Motor neuron (in vitro differentiated cells): ENCODE results near the gene CCDC63. TPM values are rescaled to one million over a fixed set of nuclear protein-coding genes. Genes with fewer than 3 reads are reported as not detected.

Experiments used
- ATAC-seq, 8 experiments: fragments of 200-7000 bp; cut with Tn5 transposase; replicated peaks in 6 of 8; 2 replicates each; pipeline ENCODE4 v1.8.0; 2021; ENCODE audit warnings: mild to moderate bottlenecking in 8 of 8, moderate library complexity in 8 of 8
- H3K27ac ChIP-seq, 2 donors: fragments of 250-450 bp; sonication (Bioruptor Pico); 2 replicates each; pipeline ENCODE4 v1.9.0; 2021; ENCODE audit warnings: antibody characterized with exemption in 2 of 2, mild to moderate bottlenecking in 2 of 2, moderate library complexity in 1 of 2
- H3K4me1 ChIP-seq, 2 donors: fragments of 250-450 bp; sonication (Bioruptor Pico); replicated peaks in 1 of 2; 2 replicates each; pipeline ENCODE4 v1.6.1; 2021; ENCODE audit warnings: antibody characterized with exemption in 2 of 2, mild to moderate bottlenecking in 2 of 2, moderate library complexity in 1 of 2
- H3K4me3 ChIP-seq, 5 donors: fragments of 250-450 bp; sonication (Bioruptor Pico); 2 replicates each; pipeline ENCODE4 v1.9.0; 2021; ENCODE audit warnings: antibody characterized with exemption in 5 of 5, mild to moderate bottlenecking in 5 of 5, moderate library complexity in 4 of 5
- WGBS, 10 experiments: fragments of 450-650 bp; shearing (Covaris generic); methylation state at CpG; one replicate each; pipeline ENCODE4 v1.0.0; 2022; 5-methylcytosine and 5-hydroxymethylcytosine counted together
- in situ Hi-C, 9 experiments: fragments of 400-800 bp; cut with MboI; loops; one replicate each; pipeline ENCODE4 v1.15.0; 2021; ENCODE audit warnings: low sequenced_read_pairs in 9 of 9, low pct_unique_long_range_greater_than_20kb in 2 of 9; ENCODE audit not compliant: unreplicated experiment in 9 of 9
- total RNA-seq, 8 experiments: library from RNA; unstranded; fragments of 300-600 nt; gene quantifications; 2 replicates each; pipeline versions ENCODE4 v1.2.3 to v1.2.4, GENCODE V29; 2022

CCDC63 gene
- total RNA-seq, 8 experiments from 2014 or later = 0.11 TPM; not detected in 7

GRCh38 chr12:110819646-110820045 is 27.1 kb upstream of the CCDC63 start:
- Histone ChIP-seq H3K4me3 (no peak overlapping the region), H3K27ac (no peak overlapping the region), H3K4me1 (peaks cover 0 to 10% of the 10 kb centered on the region in 2 donors)
- in situ Hi-C loops = no loop called here
- 50 to 100% (median 87%) methylated on average over 2 to 5 of the region's 5 CpGs; no CpG with 5 or more reads in 1 of the 10 experiments for WGBS, 10 experiments
- no peak for ATAC-seq

GRCh38 chr12:110821917-110822316 is 24.9 kb upstream of the CCDC63 start:
- in situ Hi-C loops = no loop called here
- no peak overlapping the region for H3K27ac ChIP-seq
- H3K4me1 ChIP-seq = peaks cover 0 to 7% of the 10 kb centered on the region in 2 donors
- 60 to 77% (median 60%) methylated on average over 1 to 2 of the region's 3 CpGs; no CpG with 5 or more reads in 6 of the 10 experiments for WGBS, 10 experiments
- no peak overlapping the region for H3K4me3 ChIP-seq
- peak in 2 of 8 experiments; percentile 22 to 41 for ATAC-seq

GRCh38 chr12:110822821-110823415 is 23.9 kb upstream of the CCDC63 start:
- ATAC-seq = no peak
- in situ Hi-C loops = no loop called here
- 38 to 90% (median 80%) methylated on average over 1 to 9 of the region's 10 CpGs; no CpG with 5 or more reads in 1 of the 10 experiments for WGBS, 10 experiments
- Histone ChIP-seq H3K27ac (no peak overlapping the region), H3K4me3 (no peak overlapping the region), H3K4me1 (peaks cover 0 to 7% of the 10 kb centered on the region in 2 donors)

- no CpG with 5 or more reads among the region's 2 CpGs for WGBS, 10 experiments
- Histone ChIP-seq H3K27ac (no peak overlapping the region), H3K4me3 (no peak overlapping the region), H3K4me1 (peaks cover 0 to 7% of the 10 kb centered on the region in 2 donors)
- in situ Hi-C loops = no loop called here
- no peak for ATAC-seq
These were observed 22.4 kb upstream of the CCDC63 start for GRCh38 chr12:110824342-110824741.

GRCh38 chr12:110825530-110825929 is 21.3 kb upstream of the CCDC63 start:
- ATAC-seq = no peak
- Histone ChIP-seq H3K4me1 (peaks cover 0 to 7% of the 10 kb centered on the region in 2 donors), H3K27ac (no peak overlapping the region), H3K4me3 (no peak overlapping the region)
- WGBS, 10 experiments = 54 to 100% (median 63%) methylated on average over 1 to 3 of the region's 4 CpGs; no CpG with 5 or more reads in 2 of the 10 experiments
- in situ Hi-C loops = no loop called here

GRCh38 chr12:110826592-110827200 is 20.1 kb upstream of the CCDC63 start:
- H3K4me1 ChIP-seq = peaks cover 0 to 7% of the 10 kb centered on the region in 2 donors
- H3K27ac ChIP-seq = no peak overlapping the region
- peak; percentile 61 to 99 (median 95) for ATAC-seq
- 0 to 100% (median 50%) methylated on average over 1 to 7 of the region's 14 CpGs; no CpG with 5 or more reads in 3 of the 10 experiments for WGBS, 10 experiments
- H3K4me3 ChIP-seq = no peak overlapping the region
- in situ Hi-C loops = no loop called here

GRCh38 chr12:110829308-110829707 is 17.5 kb upstream of the CCDC63 start:
- in situ Hi-C loops = no loop called here
- Histone ChIP-seq H3K4me3 (no peak overlapping the region), H3K27ac (no peak overlapping the region), H3K4me1 (no peaks in the 10 kb centered on the region)
- no peak for ATAC-seq
- WGBS, 10 experiments = 68 to 100% (median 80%) methylated on average over 1 to 4 of the region's 10 CpGs; no CpG with 5 or more reads in 5 of the 10 experiments

- ATAC-seq = no peak
- in situ Hi-C loops = no loop called here
- H3K4me1 ChIP-seq = no peaks in the 10 kb centered on the region
- no peak overlapping the region for H3K27ac ChIP-seq
- 5 to 93% (median 65%) methylated on average over 2 to 4 of the region's 4 CpGs; no CpG with 5 or more reads in 4 of the 10 experiments for WGBS, 10 experiments
- no peak overlapping the region for H3K4me3 ChIP-seq
These were observed 10.5 kb upstream of the CCDC63 start for GRCh38 chr12:110836291-110836690.

- in situ Hi-C loops = no loop called here
- 24 to 100% (median 80%) methylated on average over 1 to 6 of the region's 6 CpGs; no CpG with 5 or more reads in 3 of the 10 experiments for WGBS, 10 experiments
- Histone ChIP-seq H3K4me1 (no peaks in the 10 kb centered on the region), H3K27ac (no peak overlapping the region), H3K4me3 (no peak overlapping the region)
- no peak for ATAC-seq
These were observed 5.8 kb upstream of the CCDC63 start for GRCh38 chr12:110841007-110841406.

GRCh38 chr12:110844131-110844530 is 2.7 kb upstream of the CCDC63 start:
- Histone ChIP-seq H3K27ac (no peak overlapping the region), H3K4me1 (no peaks in the 10 kb centered on the region), H3K4me3 (no peak overlapping the region)
- 0 to 73% (median 50%) methylated on average over 1 to 3 of the region's 3 CpGs; no CpG with 5 or more reads in 1 of the 10 experiments for WGBS, 10 experiments
- in situ Hi-C loops = no loop called here
- ATAC-seq = no peak

- H3K27ac ChIP-seq = no peak overlapping the region
These were observed 2.0 kb upstream of the CCDC63 start for GRCh38 chr12:110844551-110845338.

GRCh38 chr12:110845339-110845682 is 1.5 kb upstream of the CCDC63 start:
- in situ Hi-C loops = no loop called here
- 20 to 100% (median 72%) methylated on average over 1 to 3 of the region's 4 CpGs; no CpG with 5 or more reads in 1 of the 10 experiments for WGBS, 10 experiments
- ATAC-seq = peak in 3 of 8 experiments; percentile 4 to 24 (median 6)
- H3K4me1 ChIP-seq = no peaks in the 10 kb centered on the region
- no peak overlapping the region for H3K4me3 ChIP-seq
- no peak overlapping the region for H3K27ac ChIP-seq

More at GRCh38 chr12:110844551-110845338, 2.0 kb upstream of the CCDC63 start:
- peak in 7 of 8 experiments; percentile 56 to 83 (median 73) for ATAC-seq
- 0 to 100% (median 69%) methylated on average over 1 to 13 of the region's 15 CpGs; no CpG with 5 or more reads in 1 of the 10 experiments for WGBS, 10 experiments
- H3K4me1 ChIP-seq = no peaks in the 10 kb centered on the region
- H3K4me3 ChIP-seq = no peak overlapping the region
- in situ Hi-C loops = no loop called here

- ATAC-seq = peak in 3 of 8 experiments; percentile 53 to 66 (median 57)
These were observed 1.6 kb downstream of the CCDC63 start for GRCh38 chr12:110848314-110848923.

More at GRCh38 chr12:110848314-110848923, 1.6 kb downstream of the CCDC63 start:
- in situ Hi-C loops = no loop called here
- H3K4me1 ChIP-seq = no peaks in the 10 kb centered on the region
- no peak overlapping the region for H3K27ac ChIP-seq
- 77 to 83% (median 80%) methylated on average over 1 to 4 of the region's 6 CpGs; no CpG with 5 or more reads in 7 of the 10 experiments for WGBS, 10 experiments
- H3K4me3 ChIP-seq = no peak overlapping the region
